PFSK-1 (cell line): ENCODE data around the gene ACIN1.

Source experiments
- FOXP2 ChIP-seq: optimal IDR thresholded peaks from 2 replicates; pipeline ENCODE3; 2011; ENCODE audit warnings: borderline replicate concordance, control low read depth, inconsistent platforms; ENCODE audit not compliant: insufficient read depth; ENCODE audit errors: extremely low read length, extremely low read depth
- POLR2AphosphoS5 ChIP-seq: IDR thresholded peaks from 2 replicates; pipeline ENCODE4 v1.6.1; 2012; ENCODE audit warnings: low read depth, mild to moderate bottlenecking, control low read depth, low read length, moderate library complexity
- REST ChIP-seq, 2 experiments: IDR thresholded peaks; 2 replicates each; pipeline versions ENCODE4 v1.6.1 to v1.8.0; 2011 to 2012; ENCODE audit warnings: low read depth in 2 of 2, low read length in 2 of 2, control low read depth in 1 of 2, inconsistent platforms in 1 of 2, mild to moderate bottlenecking in 1 of 2, moderate library complexity in 1 of 2; ENCODE audit not compliant: insufficient read depth in 1 of 2
- SIN3A ChIP-seq: IDR thresholded peaks from 2 replicates; pipeline ENCODE4 v1.6.1; 2012; ENCODE audit warnings: mild to moderate bottlenecking, low read length, moderate library complexity, borderline replicate concordance; ENCODE audit not compliant: insufficient read depth
- TAF1 ChIP-seq: IDR thresholded peaks from 2 replicates; pipeline ENCODE4 v1.6.1; 2012; ENCODE audit warnings: low read length, control low read depth, borderline replicate concordance; ENCODE audit not compliant: insufficient read depth

ACIN1 gene

GRCh38 chr14:23023022-23023794 lies 71.7 kb downstream of the ACIN1 start:
- TF ChIP-seq SIN3A (no peak), FOXP2 (no peak), POLR2AphosphoS5 (no peak), TAF1 (no peak), REST (IDR thresholded peaks at IDR 0.05; ENCODE audit: insufficient read depth in 1 of 2, low read depth in 2 of 2, low read length in 2 of 2) (no peak)

- TF ChIP-seq REST (IDR thresholded peaks at IDR 0.05; ENCODE audit: insufficient read depth in 1 of 2, low read depth in 2 of 2, low read length in 2 of 2) (no peak), TAF1 (no peak), FOXP2 (no peak), SIN3A (no peak), POLR2AphosphoS5 (no peak)
These were observed 73.0 kb downstream of the ACIN1 start for GRCh38 chr14:23021889-23022442.

- TF ChIP-seq TAF1 = no peak
- no peak for TF ChIP-seq SIN3A
- TF ChIP-seq POLR2AphosphoS5 = no peak
- no peak for TF ChIP-seq REST (IDR thresholded peaks at IDR 0.05; ENCODE audit: insufficient read depth in 1 of 2, low read depth in 2 of 2, low read length in 2 of 2)
- no peak for TF ChIP-seq FOXP2
These were observed 73.5 kb downstream of the ACIN1 start for GRCh38 chr14:23021434-23021833.

GRCh38 chr14:23020143-23021128 lies 74.5 kb downstream of the ACIN1 start:
- no peak for TF ChIP-seq POLR2AphosphoS5
- no peak for TF ChIP-seq FOXP2
- no peak for TF ChIP-seq REST (IDR thresholded peaks at IDR 0.05; ENCODE audit: insufficient read depth in 1 of 2, low read depth in 2 of 2, low read length in 2 of 2)
- TF ChIP-seq SIN3A = no peak
- no peak for TF ChIP-seq TAF1
